GM19397 (cell line): Measurements from ENCODE around the gene TLR1.
"Not testable (repeated sequence)": the region's sequence is repeated elsewhere in the genome, so short reads cannot be mapped to it uniquely, and the experiment has no call there.

ENCODE experiments used
- ATAC-seq: cut with Tn5 transposase; IDR thresholded peaks from one replicate; pipeline ENCODE4 v1.9.1; 2021; ENCODE audit warnings: mild to moderate bottlenecking, moderate library complexity; ENCODE audit not compliant: unreplicated experiment

Gene TLR1

GRCh38 chr4:38806251-38806650 lies 1.7 kb upstream of the TLR1 start:
- not testable (repeated sequence) for ATAC-seq

- peak; percentile 78 for ATAC-seq
These were observed 1.0 kb upstream of the TLR1 start for GRCh38 chr4:38805530-38806145.

- ATAC-seq, result peak; percentile 55
These were observed 548 bp downstream of the TLR1 start for GRCh38 chr4:38803833-38804653.

GRCh38 chr4:38802561-38803355 lies 1.8 kb downstream of the TLR1 start:
- ATAC-seq, result no peak

GRCh38 chr4:38800961-38801450 lies 3.6 kb downstream of the TLR1 start:
- no peak for ATAC-seq

- ATAC-seq, result no peak
These were observed 4.2 kb downstream of the TLR1 start for GRCh38 chr4:38800366-38800765.

- ATAC-seq, result no peak
These were observed 9.5 kb downstream of the TLR1 start for GRCh38 chr4:38795087-38795486.

GRCh38 chr4:38794051-38794450 lies 10.5 kb downstream of the TLR1 start:
- ATAC-seq, result no peak

GRCh38 chr4:38791010-38791409 lies 13.6 kb downstream of the TLR1 start:
- ATAC-seq, result no peak

- ATAC-seq, result no peak
These were observed 16.3 kb downstream of the TLR1 start for GRCh38 chr4:38788317-38788716.

GRCh38 chr4:38787693-38788092 lies 16.9 kb downstream of the TLR1 start:
- ATAC-seq, result no peak

- peak; percentile 59 for ATAC-seq
These were observed 18.6 kb downstream of the TLR1 start for GRCh38 chr4:38785901-38786402.

- ATAC-seq, result no peak
These were observed 19.4 kb downstream of the TLR1 start for GRCh38 chr4:38785041-38785790.

GRCh38 chr4:38784141-38784540 lies 20.4 kb downstream of the TLR1 start:
- ATAC-seq, result no peak

GRCh38 chr4:38783109-38783460 lies 21.5 kb downstream of the TLR1 start:
- ATAC-seq, result no peak

- peak; percentile 53 for ATAC-seq
These were observed 22.0 kb downstream of the TLR1 start, which contains the start of gene TLR10 for GRCh38 chr4:38782452-38783108. TSS of gene TLR10 (minus strand) at chr4:38782990. CDS start at chr4:38775590, 7,400 bp downstream.

GRCh38 chr4:38781854-38782261 lies 22.7 kb downstream of the TLR1 start:
- ATAC-seq, result no peak

GRCh38 chr4:38780833-38781484 lies 23.6 kb downstream of the TLR1 start:
- no peak for ATAC-seq

- ATAC-seq, result no peak
These were observed 24.8 kb downstream of the TLR1 start for GRCh38 chr4:38779790-38780189.
